Spleen (tissue), 13 donors: ENCODE results near the gene DOCK1. TPM values are rescaled to one million over a fixed set of nuclear protein-coding genes. Genes with fewer than 3 reads are reported as not detected.

Experiments used
- DNase-seq: peaks from one replicate; pipeline ENCODE4 v3.0.0-alpha.2; 2020
- H3K27ac ChIP-seq, 8 donors: fragments of 200-600 bp; sonication (generic) in 7 of 8; 1 replicate in 4 of 8; 2 replicates in 4 of 8; pipeline versions ENCODE4 v1.5.0 to v1.8.0; 2016 to 2021; ENCODE audit warnings: inconsistent platforms in 4 of 8, mild to moderate bottlenecking in 4 of 8, moderate library complexity in 1 of 8
- H3K27me3 ChIP-seq, 7 donors: fragments of 200-600 bp; sonication (generic) in 6 of 7; replicated peaks in 1 of 7; 1 replicate in 4 of 7; 2 replicates in 3 of 7; pipeline versions ENCODE4 v1.5.0 to v1.8.0; 2016 to 2021; ENCODE audit warnings: inconsistent platforms in 3 of 7, mild to moderate bottlenecking in 1 of 7
- H3K36me3 ChIP-seq, 6 donors: fragments of 200-600 bp; sonication (generic) in 5 of 6; 1 replicate in 4 of 6; 2 replicates in 2 of 6; pipeline versions ENCODE4 v1.5.0 to v1.8.0; 2016 to 2021; ENCODE audit warnings: inconsistent platforms in 2 of 6
- H3K4me1 ChIP-seq, 6 donors: fragments of 200-600 bp; sonication (generic) in 5 of 6; 1 replicate in 3 of 6; 2 replicates in 3 of 6; pipeline versions ENCODE4 v1.5.0 to v1.8.0; 2016 to 2021; ENCODE audit warnings: inconsistent platforms in 3 of 6
- H3K4me3 ChIP-seq, 8 donors: fragments of 200-600 bp; sonication (generic) in 7 of 8; 1 replicate in 4 of 8; 2 replicates in 4 of 8; pipeline versions ENCODE4 v1.5.0 to v1.8.0; 2016 to 2021; ENCODE audit warnings: inconsistent platforms in 4 of 8, mild to moderate bottlenecking in 4 of 8, moderate library complexity in 2 of 8
- H3K9me3 ChIP-seq, 8 donors: fragments of 200-600 bp; sonication (generic) in 7 of 8; 1 replicate in 4 of 8; 2 replicates in 4 of 8; pipeline versions ENCODE4 v1.5.0 to v1.8.0; 2016 to 2021; ENCODE audit warnings: inconsistent platforms in 4 of 8
- CTCF ChIP-seq, 11 experiments: fragments of 200-600 bp in 7 of 11; fragments of 450-650 bp in 4 of 11; sonication (generic) in 4 of 11; IDR thresholded peaks in 8 of 11; conservative IDR thresholded peaks in 3 of 11; 1 replicate in 7 of 11; 2 replicates in 4 of 11; pipeline versions ENCODE4 v1.4.0 to v1.8.0; 2016 to 2021; ENCODE audit warnings: antibody characterized with exemption in 11 of 11, inconsistent platforms in 4 of 11, mild to moderate bottlenecking in 1 of 11
- POLR2A ChIP-seq, 3 donors: fragments of 450-650 bp; IDR thresholded peaks; one replicate each; pipeline ENCODE4 v1.5.1; 2017; ENCODE audit warnings: antibody characterized with exemption in 3 of 3, mild to moderate bottlenecking in 1 of 3
- POLR2AphosphoS5 ChIP-seq, 3 donors: sonication (generic); formaldehyde crosslinking; IDR thresholded peaks; one replicate each; pipeline ENCODE4 v1.5.1; 2017; ENCODE audit warnings: antibody characterized with exemption in 3 of 3
- WGBS, 5 donors: extraction: QIAGEN DNeasy Blood & Tissue Kit in 3 of 5; methylation state at CpG; one replicate each; pipeline versions ENCODE4 v1.1.5 to v1.1.7; 2013 to 2018; 5-methylcytosine and 5-hydroxymethylcytosine counted together
- intact Hi-C: fragments of 100-400 bp; cut with DNase I; formaldehyde crosslinking; loops from one replicate; pipeline ENCODE4 v1.15.0; 2023; ENCODE audit warnings: low total_unique reads
- long read RNA-seq, 2 donors: transcript quantifications; one replicate each; lab custom pipeline, GENCODE V29; 2026
- polyA plus RNA-seq, 3 donors: library from polyadenylated mRNA; stranded (reverse); fragments of 200-250 nt; gene quantifications; one replicate each; pipeline ENCODE4 v1.2.1, GENCODE V29; 2013
- total RNA-seq, 7 donors: library from RNA; depleted of rRNA in 3 of 7; stranded (reverse); fragments of >200 nt in 3 of 7; fragmentation: NEBNext Ultra II Directional in 4 of 7; extraction: Animal tissue kit (Norgen Biotek cat#: 25700) in 4 of 7; gene quantifications; one replicate each; pipeline versions ENCODE4 v1.1.0 to v1.2.1, GENCODE V29; 2016 to 2021
- donor health status: healthy with polysubstance abuse.
- donor health status: DM: no; HTN: no; CAD: no; lungs with moderate emphysema.
- donor health status: DM: no; HTN: no; CAD: no.
- donor health status: Bipolar disorder and iron deficiency.
- donor health status: healthy.
- donor health status: DM: no; HTN: no; CAD: no.
- donor health status: DM: yes; HTN: yes; CAD: no.

Gene DOCK1
- total RNA-seq: 10 to 100 TPM; 21.5 to 40.5 (median 35.7) TPM
- 1 to 10 TPM; 2.2 to 5.2 (median 2.6) TPM for polyA plus RNA-seq
- long read RNA-seq, donor 1: 0 reads
- long read RNA-seq, donor 2, full-length matches to known transcripts: 1 of 1 reads
- long read RNA-seq, donor 2, partial matches to known transcripts: 0 of 1 reads
- long read RNA-seq, donor 2, other reads (novel, unspliced or antisense): 0 of 1 reads

GRCh38 chr10:126904818-126905701 lies at the start of gene DOCK1:
DOCK1 (plus strand) TSS chr10:126905428; CDS start chr10:126905518, 90 bp downstream.
- intact Hi-C loops: no loop called here
- TF ChIP-seq POLR2AphosphoS5 (IDR thresholded peaks at IDR 0.05) (peak; percentile 19 to 64 (median 49)), POLR2A (IDR thresholded peaks at IDR 0.05) (no peak)
- H3K27me3 ChIP-seq: peaks cover 0 to 46% (median 13%) of the 10 kb centered on the region in 7 donors
- no peaks in the 10 kb centered on the region for H3K9me3 ChIP-seq
- H3K36me3 ChIP-seq: no peaks in the 10 kb centered on the region
- DNase-seq: peak; percentile 74
- H3K4me3 ChIP-seq: peak within 1 kb of the TSS; percentile 46 to 75 (median 58)
- peak within 1 kb of the TSS in 7 of 8 donors; percentile 51 to 81 (median 70) for H3K27ac ChIP-seq
- 2 to 12% (median 3%) methylated on average over 13 to 108 of the region's 108 CpGs for WGBS, 5 donors
- peaks cover 0 to 23% (median 4%) of the 10 kb centered on the region in 6 donors for H3K4me1 ChIP-seq

- no peak for DNase-seq
- intact Hi-C loops: no loop called here
These were observed 47.9 kb upstream of the DOCK1 start for GRCh38 chr10:126857178-126857806.

GRCh38 chr10:126867567-126868365 lies 37.5 kb upstream of the DOCK1 start:
- Histone ChIP-seq H3K4me3 (no peak overlapping the region), H3K4me1 (no peaks in the 10 kb centered on the region), H3K27ac (no peak overlapping the region), H3K9me3 (peaks cover 0 to 3% (median 0%) of the 10 kb centered on the region in 8 donors), H3K27me3 (no peaks in the 10 kb centered on the region), H3K36me3 (no peaks in the 10 kb centered on the region)
- DNase-seq: peak; percentile 18
- intact Hi-C loops: no loop called here
- TF ChIP-seq POLR2AphosphoS5 (IDR thresholded peaks at IDR 0.05) (no peak), CTCF (IDR thresholded peaks at IDR 0.05 in 8 of 11, conservative IDR thresholded peaks at IDR 0.05 in 3 of 11) (no peak), POLR2A (IDR thresholded peaks at IDR 0.05) (no peak)
- WGBS, 5 donors: 76 to 88% (median 84%) methylated on average over 9 of the region's 9 CpGs

More at GRCh38 chr10:126857178-126857806, 47.9 kb upstream of the DOCK1 start:
- Histone ChIP-seq H3K27me3 (no peaks in the 10 kb centered on the region), H3K27ac (no peak overlapping the region), H3K4me3 (no peak overlapping the region), H3K4me1 (no peaks in the 10 kb centered on the region), H3K9me3 (peaks cover 0 to 12% (median 8%) of the 10 kb centered on the region in 8 donors), H3K36me3 (no peaks in the 10 kb centered on the region)
- TF ChIP-seq CTCF (IDR thresholded peaks at IDR 0.05 in 8 of 11, conservative IDR thresholded peaks at IDR 0.05 in 3 of 11): no peak
- TF ChIP-seq POLR2AphosphoS5 (IDR thresholded peaks at IDR 0.05): no peak
- TF ChIP-seq POLR2A (IDR thresholded peaks at IDR 0.05): no peak
- WGBS, 5 donors: 82 to 93% (median 88%) methylated on average over 8 of the region's 8 CpGs

GRCh38 chr10:126868371-126868770 lies 36.9 kb upstream of the DOCK1 start:
- TF ChIP-seq POLR2AphosphoS5 (IDR thresholded peaks at IDR 0.05) (no peak), POLR2A (IDR thresholded peaks at IDR 0.05) (no peak), CTCF (IDR thresholded peaks at IDR 0.05 in 8 of 11, conservative IDR thresholded peaks at IDR 0.05 in 3 of 11) (no peak)
- intact Hi-C loops: no loop called here
- Histone ChIP-seq H3K4me3 (no peak overlapping the region), H3K4me1 (no peaks in the 10 kb centered on the region), H3K27me3 (no peaks in the 10 kb centered on the region), H3K9me3 (no peaks in the 10 kb centered on the region), H3K27ac (no peak overlapping the region), H3K36me3 (no peaks in the 10 kb centered on the region)
- WGBS, 5 donors: 77 to 84% (median 82%) methylated on average over 6 of the region's 6 CpGs
- no peak for DNase-seq
